ENCODE results near the gene TMC3. TPM values are rescaled to one million over a fixed set of nuclear protein-coding genes. Genes with fewer than 3 reads are reported as not detected.
"Not testable (repeated sequence)": the region's sequence is repeated elsewhere in the genome, so short reads cannot be mapped to it uniquely, and the experiment has no call there.

TMC3 gene
- total RNA-seq, 1 donor from 2014 or later = not detected

DNA sequence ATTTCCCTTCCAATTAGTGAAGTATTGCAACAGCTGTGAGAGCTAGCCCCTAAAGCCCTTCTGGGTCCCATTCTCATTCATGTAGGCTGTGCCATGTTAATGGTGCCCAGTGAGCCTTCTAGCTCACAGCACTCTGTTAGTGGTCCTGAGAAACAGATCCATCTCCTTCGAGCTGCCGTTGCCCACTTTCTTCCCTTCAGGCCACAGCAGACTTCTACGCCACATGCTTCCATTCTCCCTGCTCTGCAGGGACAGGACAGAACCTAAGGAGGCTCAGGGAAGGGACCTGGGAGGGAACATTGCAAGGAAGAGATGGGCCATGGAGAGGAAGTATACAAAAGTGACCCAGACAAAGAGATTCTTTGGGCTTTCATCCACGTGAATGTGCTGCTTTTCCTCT is 38.4 kb downstream of the TMC3 start:
- Mint-ChIP-seq H3K9me3 (no peaks in the 10 kb centered on the region), H3K27ac (no peak overlapping the region), H3K4me3 (no peak overlapping the region), H3K27me3 (ENCODE audit: insufficient read depth) (peaks cover 5% of the 10 kb centered on the region), H3K4me1 (ENCODE audit: low read depth) (no peaks in the 10 kb centered on the region), H3K36me3 (ENCODE audit: low read depth) (no peaks in the 10 kb centered on the region)
- no peak for DNase-seq (ENCODE audit: low spot score)
- intact Hi-C loops (cut with micrococcal nuclease) = loop anchor here (1.0 kb wide), 1 partner anchor 60 kb away; no protein-coding TSS in a partner anchor

DNA sequence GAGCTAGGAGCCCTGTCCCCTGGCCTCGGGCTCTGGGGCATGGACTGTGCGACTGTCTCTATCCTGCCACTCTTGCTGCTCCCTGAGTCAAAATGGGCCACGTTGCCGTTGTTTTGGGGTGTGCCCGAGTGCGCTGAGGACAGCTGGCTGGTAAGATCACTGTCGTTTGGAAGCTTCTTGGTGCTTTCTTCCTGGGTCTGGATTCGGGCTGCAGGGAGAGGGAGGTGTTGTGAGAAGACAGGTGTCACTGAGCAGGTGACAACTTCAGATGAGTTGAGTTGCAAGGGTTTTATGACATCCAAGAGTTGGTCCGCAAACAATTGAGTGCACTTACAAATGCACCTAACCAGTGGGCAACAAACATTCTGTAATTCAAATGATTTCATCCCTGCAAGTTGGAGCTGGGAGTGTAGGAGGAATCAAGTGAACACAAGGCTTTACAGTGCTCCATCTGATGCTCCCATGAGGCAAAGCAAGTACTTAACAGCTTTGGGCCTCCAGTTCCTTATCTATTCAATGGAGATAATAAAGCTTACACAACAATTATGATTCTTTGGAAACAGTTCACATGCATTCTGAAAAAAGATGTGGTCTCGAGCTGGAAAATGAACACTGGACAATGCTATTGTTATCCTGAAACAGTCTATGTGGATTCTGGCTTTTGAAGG is 39.1 kb downstream of the TMC3 start:
- H3K27me3 Mint-ChIP-seq (ENCODE audit: insufficient read depth) = peaks cover 5% of the 10 kb centered on the region
- no peak for DNase-seq (ENCODE audit: low spot score)
- intact Hi-C loops (cut with micrococcal nuclease) = no loop called here
- no peaks in the 10 kb centered on the region for H3K36me3 Mint-ChIP-seq (ENCODE audit: low read depth)
- no peak overlapping the region for H3K4me3 Mint-ChIP-seq
- H3K9me3 Mint-ChIP-seq = no peaks in the 10 kb centered on the region
- H3K4me1 Mint-ChIP-seq (ENCODE audit: low read depth) = no peaks in the 10 kb centered on the region
- H3K27ac Mint-ChIP-seq = no peak overlapping the region

DNA sequence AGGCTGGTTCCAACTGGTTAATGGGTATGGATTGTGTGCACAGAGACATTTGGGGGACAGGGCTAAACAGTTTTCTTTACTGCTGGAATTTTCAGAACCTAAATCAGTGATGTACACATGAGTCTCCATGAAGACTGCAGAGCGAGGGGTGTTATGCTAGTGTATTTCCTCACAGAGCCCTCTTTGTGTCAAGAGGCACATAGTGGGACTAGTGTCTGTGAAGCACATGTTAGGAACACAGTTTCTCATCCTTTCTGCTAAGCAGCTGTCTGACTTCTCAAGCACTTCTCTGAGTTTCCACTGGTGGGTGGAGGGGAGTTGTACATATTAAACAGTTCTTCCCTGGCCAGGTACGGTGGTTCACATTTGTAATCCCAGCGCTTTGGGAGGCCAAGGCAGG is 40.6 kb downstream of the TMC3 start:
- Mint-ChIP-seq H3K27ac (no peak overlapping the region), H3K27me3 (ENCODE audit: insufficient read depth) (no peaks in the 10 kb centered on the region), H3K4me1 (ENCODE audit: low read depth) (no peaks in the 10 kb centered on the region), H3K9me3 (no peaks in the 10 kb centered on the region), H3K4me3 (no peak overlapping the region), H3K36me3 (ENCODE audit: low read depth) (peaks cover 1% of the 10 kb centered on the region)
- intact Hi-C loops (cut with micrococcal nuclease) = no loop called here
- no peak for DNase-seq (ENCODE audit: low spot score)

DNA sequence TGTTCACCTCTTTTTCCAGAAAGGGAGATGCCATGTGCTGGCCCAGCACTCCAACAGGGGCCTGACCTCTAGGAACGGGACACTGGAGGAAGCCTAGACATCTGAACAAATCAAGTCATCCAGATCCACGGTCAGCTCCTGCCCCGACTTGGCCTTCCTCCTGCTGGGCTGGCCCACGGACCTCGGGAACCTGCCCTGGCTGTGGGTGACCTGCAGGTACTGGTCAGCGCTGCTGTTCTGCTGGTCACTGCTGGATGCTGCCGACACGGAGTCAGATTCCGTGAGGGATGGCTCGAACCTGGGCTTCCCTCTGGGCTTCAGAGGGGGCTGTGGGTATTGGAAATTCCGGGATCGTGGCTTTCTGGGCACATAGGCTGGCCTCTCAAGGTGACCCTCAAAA is 41.7 kb downstream of the TMC3 start:
- H3K36me3 Mint-ChIP-seq (ENCODE audit: low read depth) = peaks cover 1% of the 10 kb centered on the region
- no peak overlapping the region for H3K27ac Mint-ChIP-seq
- no peaks in the 10 kb centered on the region for H3K27me3 Mint-ChIP-seq (ENCODE audit: insufficient read depth)
- no peak overlapping the region for H3K4me3 Mint-ChIP-seq
- intact Hi-C loops (cut with micrococcal nuclease) = no loop called here
- no peaks in the 10 kb centered on the region for H3K9me3 Mint-ChIP-seq
- DNase-seq (ENCODE audit: low spot score) = no peak
- peaks cover 3% of the 10 kb centered on the region for H3K4me1 Mint-ChIP-seq (ENCODE audit: low read depth)

DNA sequence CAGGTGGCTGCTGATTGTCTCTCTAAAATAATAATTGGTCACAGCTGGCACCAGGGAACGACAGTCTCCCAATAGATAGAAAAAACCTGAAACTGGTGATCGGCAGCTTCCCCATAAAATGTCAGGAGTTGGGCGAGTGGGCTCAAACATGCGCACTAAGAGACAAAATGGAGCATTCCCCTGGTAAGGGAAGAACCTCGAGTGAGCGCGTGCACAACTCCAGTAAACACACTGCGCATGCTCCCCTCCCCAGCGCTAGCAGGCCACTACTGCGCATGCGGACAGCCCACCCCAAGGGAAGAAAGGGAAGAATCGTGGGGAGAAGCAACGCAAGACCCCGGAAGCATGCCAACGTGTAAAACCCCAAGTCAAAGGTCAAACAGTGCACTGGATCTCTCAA is 42.4 kb downstream of the TMC3 start:
- intact Hi-C loops (cut with micrococcal nuclease) = no loop called here

DNA sequence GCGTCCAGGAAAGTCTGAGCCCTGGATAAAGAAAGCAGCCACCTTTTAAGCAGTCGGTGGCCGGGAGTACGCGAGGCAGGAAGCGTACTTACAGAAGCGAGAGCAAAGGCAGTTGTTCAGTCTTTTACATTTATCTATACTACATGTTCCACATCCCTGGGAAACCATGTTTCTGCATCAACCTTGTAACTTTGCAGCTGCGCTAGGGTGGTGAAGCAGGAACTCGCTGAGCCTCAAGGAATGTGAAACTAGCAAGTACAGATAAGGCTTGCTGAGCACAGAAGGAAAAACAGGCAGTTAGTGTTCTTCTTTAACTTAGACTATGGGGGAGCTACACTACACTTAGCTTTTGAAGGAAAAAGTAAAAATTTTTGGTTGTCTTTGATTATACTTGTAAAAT is 42.9 kb downstream of the TMC3 start:
- H3K27me3 Mint-ChIP-seq (ENCODE audit: insufficient read depth); intact Hi-C loops (cut with micrococcal nuclease); H3K9me3 Mint-ChIP-seq; DNase-seq (ENCODE audit: low spot score); H3K27ac Mint-ChIP-seq; H3K4me3 Mint-ChIP-seq; H3K36me3 Mint-ChIP-seq (ENCODE audit: low read depth); H3K4me1 Mint-ChIP-seq (ENCODE audit: low read depth): not testable (repeated sequence)

More for the DNA sequence above, 42.4 kb downstream of the TMC3 start:
- Mint-ChIP-seq H3K27ac (no peak overlapping the region), H3K4me1 (ENCODE audit: low read depth) (peaks cover 8% of the 10 kb centered on the region), H3K36me3 (ENCODE audit: low read depth) (peaks cover 1% of the 10 kb centered on the region), H3K27me3 (ENCODE audit: insufficient read depth) (no peaks in the 10 kb centered on the region), H3K9me3 (no peaks in the 10 kb centered on the region), H3K4me3 (no peak overlapping the region)
- no peak for DNase-seq (ENCODE audit: low spot score)

DNA sequence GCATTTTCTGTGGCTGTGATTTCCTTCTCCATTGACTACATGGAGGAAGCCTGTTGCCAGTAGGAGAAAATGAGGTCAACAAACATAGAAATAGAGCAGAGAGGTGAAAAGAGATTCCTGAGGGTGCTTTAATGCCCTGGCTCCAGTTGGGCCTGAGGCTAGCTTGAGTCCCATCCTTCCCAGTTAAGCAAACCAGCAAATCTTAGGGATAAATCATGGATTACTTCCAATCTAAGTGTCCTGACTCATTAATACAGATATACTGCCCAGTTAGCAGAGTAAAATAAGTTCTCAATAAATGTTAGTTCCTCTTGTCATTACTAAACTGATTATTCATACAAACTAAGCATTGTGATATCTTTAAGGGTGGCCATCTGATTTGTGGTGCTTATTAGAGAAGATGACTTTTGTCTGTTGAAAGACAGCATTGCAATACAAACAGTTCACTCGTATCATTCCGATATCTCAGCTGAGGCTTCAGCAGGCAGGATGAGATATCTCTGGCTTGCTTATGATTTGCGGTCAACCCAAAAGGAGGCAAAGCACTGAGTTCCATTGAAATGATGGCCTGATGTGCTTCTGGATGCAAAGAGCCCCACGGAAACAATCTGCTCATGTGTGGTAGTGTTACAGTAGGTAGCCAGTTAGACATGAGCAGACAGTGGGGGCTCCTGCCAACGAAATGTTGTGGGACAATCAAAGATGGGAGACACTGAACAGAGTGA is 43.5 kb downstream of the TMC3 start:
- H3K27me3 Mint-ChIP-seq (ENCODE audit: insufficient read depth) = no peaks in the 10 kb centered on the region
- H3K36me3 Mint-ChIP-seq (ENCODE audit: low read depth) = peaks cover 1% of the 10 kb centered on the region
- peaks cover 8% of the 10 kb centered on the region for H3K4me1 Mint-ChIP-seq (ENCODE audit: low read depth)
- H3K9me3 Mint-ChIP-seq = no peaks in the 10 kb centered on the region
- H3K4me3 Mint-ChIP-seq = no peak overlapping the region
- no peak overlapping the region for H3K27ac Mint-ChIP-seq
- intact Hi-C loops (cut with micrococcal nuclease) = no loop called here
- DNase-seq (ENCODE audit: low spot score) = no peak

DNA sequence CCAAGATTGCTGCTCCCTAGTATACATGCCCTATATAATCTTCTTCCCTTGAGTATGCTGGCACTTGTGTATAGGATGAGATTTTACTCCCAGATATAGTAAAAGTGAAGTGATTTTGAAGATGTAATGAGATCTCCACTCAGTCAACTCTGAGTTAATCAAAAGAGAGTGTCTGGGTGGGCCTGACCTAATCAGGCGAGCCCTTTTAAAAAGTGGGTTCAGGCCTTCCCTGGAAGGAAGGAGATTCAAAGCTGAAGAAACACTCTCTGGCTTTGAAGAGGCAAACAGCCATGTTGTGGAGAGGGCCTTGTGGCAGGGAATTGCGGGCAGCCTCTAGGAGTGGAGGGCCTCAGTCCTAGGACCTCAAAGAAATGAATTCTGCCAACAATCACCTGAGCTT is 44.6 kb downstream of the TMC3 start:
- Mint-ChIP-seq H3K4me3 (no peak overlapping the region), H3K27ac (no peak overlapping the region), H3K9me3 (no peaks in the 10 kb centered on the region), H3K4me1 (ENCODE audit: low read depth) (peaks cover 15% of the 10 kb centered on the region), H3K27me3 (ENCODE audit: insufficient read depth) (no peaks in the 10 kb centered on the region), H3K36me3 (ENCODE audit: low read depth) (peaks cover 1% of the 10 kb centered on the region)
- DNase-seq (ENCODE audit: low spot score) = no peak
- intact Hi-C loops (cut with micrococcal nuclease) = loop anchor here (10.0 kb wide), 2 partner anchors 75 to 1175 kb away; partner anchors contain the start of gene FAH

DNA sequence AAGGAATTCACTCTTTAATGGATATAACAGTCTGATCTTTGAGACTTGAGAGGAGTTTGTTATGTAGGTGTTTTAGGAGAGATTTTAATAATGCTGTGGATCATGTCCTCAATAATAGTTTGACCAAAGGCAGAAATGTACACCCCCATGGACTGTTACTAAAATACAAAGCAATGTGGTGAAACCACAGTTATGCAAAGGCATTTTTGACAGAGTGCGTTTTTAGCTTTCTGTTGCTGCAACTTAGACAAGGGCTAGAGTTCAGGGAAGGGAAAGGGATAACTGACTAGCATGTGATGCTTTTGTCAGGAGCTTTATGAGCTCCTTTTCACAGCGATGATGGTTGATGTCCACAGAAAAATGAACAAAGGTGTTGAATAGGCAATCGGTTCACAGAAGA is 46.5 kb downstream of the TMC3 start:
- H3K9me3 Mint-ChIP-seq = no peaks in the 10 kb centered on the region
- H3K27me3 Mint-ChIP-seq (ENCODE audit: insufficient read depth) = no peaks in the 10 kb centered on the region
- peaks cover 31% of the 10 kb centered on the region for H3K4me1 Mint-ChIP-seq (ENCODE audit: low read depth)
- no peak overlapping the region for H3K27ac Mint-ChIP-seq
- no peak overlapping the region for H3K4me3 Mint-ChIP-seq
- peaks cover 1% of the 10 kb centered on the region for H3K36me3 Mint-ChIP-seq (ENCODE audit: low read depth)
- intact Hi-C loops (cut with micrococcal nuclease) = loop anchor here (10.0 kb wide), 2 partner anchors 77 to 1173 kb away; partner anchors contain the start of gene FAH
- no peak for DNase-seq (ENCODE audit: low spot score)

DNA sequence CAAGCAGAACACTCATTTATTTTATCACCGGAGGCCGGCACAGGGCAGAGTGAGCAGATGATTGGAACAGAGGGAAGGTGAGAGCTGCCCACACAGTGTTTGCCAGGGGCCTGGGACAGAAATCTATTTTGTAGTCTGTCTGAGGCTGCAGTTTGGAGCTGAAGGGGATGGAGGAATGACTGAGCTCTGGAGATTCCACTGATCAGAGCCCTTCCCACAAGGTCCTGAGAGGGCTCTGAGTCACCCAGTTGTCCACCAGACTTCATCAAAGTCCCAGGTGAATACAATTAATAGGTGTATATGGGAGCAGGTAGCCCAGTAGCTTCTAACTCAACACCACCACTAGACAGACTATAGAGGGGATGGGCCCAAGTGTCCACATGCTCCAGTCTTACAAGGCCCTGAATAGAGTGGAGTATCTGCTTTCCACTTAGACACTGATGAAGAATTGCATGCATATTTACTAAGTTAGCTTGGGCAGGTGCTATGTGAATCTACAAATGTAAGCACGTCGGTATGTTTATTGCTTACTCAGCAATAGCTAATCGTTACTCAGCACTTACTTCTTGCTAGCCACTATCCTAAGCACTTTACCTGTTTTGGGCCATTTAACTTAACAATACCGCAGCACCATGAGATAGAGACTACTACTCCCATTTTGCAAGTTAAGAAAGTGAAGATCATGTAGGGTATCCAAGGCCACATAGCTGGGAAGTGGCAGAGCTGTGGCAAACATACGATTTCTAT is 47.4 kb downstream of the TMC3 start:
- H3K4me3 Mint-ChIP-seq = no peak overlapping the region
- intact Hi-C loops (cut with micrococcal nuclease) = loop anchor here (10.0 kb wide), 2 partner anchors 78 to 1172 kb away; partner anchors contain the start of gene FAH
- H3K9me3 Mint-ChIP-seq = no peaks in the 10 kb centered on the region

DNA sequence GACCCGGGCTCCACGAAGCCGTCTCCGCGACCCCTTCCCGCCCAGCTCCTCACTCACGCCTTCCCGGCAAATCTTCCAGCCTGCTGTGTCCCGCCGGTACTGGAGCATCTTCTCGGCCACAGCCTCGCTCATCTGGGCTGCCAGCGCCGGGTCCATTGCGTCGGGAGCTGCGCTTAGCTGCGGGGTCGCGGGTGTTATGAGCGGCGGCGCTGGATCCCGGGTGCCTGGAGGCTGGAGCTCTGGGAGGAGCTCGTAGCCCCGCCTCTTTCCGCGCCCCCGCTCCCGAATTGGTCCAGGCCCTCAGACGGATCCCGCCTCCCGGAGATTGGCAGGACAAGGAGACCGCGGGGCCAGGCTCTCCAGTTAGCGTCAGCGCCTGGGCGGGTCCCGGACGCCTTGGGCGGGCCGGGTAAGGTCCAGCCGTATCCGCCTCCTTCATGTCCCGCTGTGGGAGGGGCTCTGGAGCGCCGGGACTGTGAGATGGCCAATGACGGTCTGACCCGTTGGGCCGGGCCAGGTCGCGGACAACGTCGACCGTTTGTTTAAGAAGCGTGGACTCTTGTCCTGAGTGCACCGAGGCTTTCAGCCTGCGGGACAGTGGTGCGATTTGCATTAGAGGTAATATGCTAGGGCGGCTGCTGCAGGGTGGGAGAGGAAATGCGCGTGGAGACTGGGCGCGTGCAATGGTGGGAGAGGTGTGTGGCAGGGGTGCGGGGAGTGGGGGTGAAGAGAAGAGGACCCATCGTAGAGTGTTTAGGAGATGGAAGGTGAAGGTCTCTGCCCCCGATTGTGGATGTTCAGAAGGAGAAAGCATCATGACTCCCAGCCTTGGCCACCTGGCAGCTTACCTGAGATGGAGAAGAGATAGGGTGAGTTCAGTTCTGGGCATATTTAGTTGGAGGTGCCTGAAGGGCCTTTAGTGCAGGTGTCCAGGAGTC is 49.8 kb downstream of the TMC3 start, which contains the start of gene STARD5:
Gene STARD5, minus strand, starts transcription at position 198 of the 938 bp plus-strand sequence. Its CDS starts 42 bp downstream, at position 156.
- Mint-ChIP-seq H3K27me3 (ENCODE audit: insufficient read depth) (no peaks in the 10 kb centered on the region), H3K36me3 (ENCODE audit: low read depth) (peaks cover 5% of the 10 kb centered on the region), H3K4me3 (peak within 1 kb of the TSS; percentile 98), H3K9me3 (no peaks in the 10 kb centered on the region), H3K27ac (peak within 1 kb of the TSS; percentile 76), H3K4me1 (ENCODE audit: low read depth) (peaks cover 38% of the 10 kb centered on the region)
- intact Hi-C loops (cut with micrococcal nuclease) = loop anchor here (1.0 to 10.0 kb wide), 8 partner anchors 22 to 1169 kb away; partner anchors contain the start of genes EFL1, FAH, SAXO2 and TLNRD1
- DNase-seq (ENCODE audit: low spot score) = peak; percentile 98

More for the DNA sequence above, 47.4 kb downstream of the TMC3 start:
- Mint-ChIP-seq H3K27ac (no peak overlapping the region), H3K27me3 (ENCODE audit: insufficient read depth) (no peaks in the 10 kb centered on the region), H3K4me1 (ENCODE audit: low read depth) (peaks cover 38% of the 10 kb centered on the region), H3K36me3 (ENCODE audit: low read depth) (peaks cover 1% of the 10 kb centered on the region)
- no peak for DNase-seq (ENCODE audit: low spot score)

DNA sequence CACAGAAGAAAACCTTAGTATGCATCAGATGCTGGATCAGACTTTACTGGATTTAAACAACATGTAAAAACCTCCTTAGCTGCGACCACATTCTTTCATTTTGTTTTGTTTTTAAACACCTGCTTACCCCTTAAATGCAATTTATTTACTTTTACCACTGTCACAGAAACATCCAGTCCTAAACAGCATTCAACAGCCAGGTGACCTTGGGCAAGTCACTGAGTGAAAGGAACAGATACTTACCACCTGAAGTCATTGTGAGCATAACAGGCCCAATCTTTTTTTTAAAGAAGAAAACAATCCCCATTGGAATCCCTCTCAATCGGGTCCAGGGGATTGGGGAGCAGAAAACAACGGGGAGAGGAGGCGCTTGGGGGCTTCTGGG is 50.5 kb downstream of the TMC3 start:
- Mint-ChIP-seq H3K27ac (peak overlapping the region; percentile 71), H3K4me3 (peak overlapping the region; percentile 98), H3K9me3 (no peaks in the 10 kb centered on the region), H3K27me3 (ENCODE audit: insufficient read depth) (no peaks in the 10 kb centered on the region), H3K36me3 (ENCODE audit: low read depth) (peaks cover 7% of the 10 kb centered on the region), H3K4me1 (ENCODE audit: low read depth) (peaks cover 41% of the 10 kb centered on the region)
- no peak for DNase-seq (ENCODE audit: low spot score)
- intact Hi-C loops (cut with micrococcal nuclease) = loop anchor here (5.0 to 10.0 kb wide), 3 partner anchors 81 to 1169 kb away; partner anchors contain the start of genes EFL1, FAH and SAXO2
